DMS114 treated with DMSO at 0.1 percent for 48 hours (cell line): Measurements from ENCODE around the gene LRRC75A.
"Not testable (repeated sequence)": the region's sequence is repeated elsewhere in the genome, so short reads cannot be mapped to it uniquely, and the experiment has no call there.

Source experiments
- DNase-seq: peaks from one replicate; lab custom pipeline; 2025; ENCODE audit not compliant: unreplicated experiment; lab: John Stamatoyannopoulos, UW

Gene LRRC75A

GRCh38 chr17:16491703-16492612 is at the start of gene LRRC75A:
Gene LRRC75A (minus strand): TSS chr17:16492193. CDS start chr17:16491990, 203 bp downstream.
- DNase-seq: no peak

- no peak for DNase-seq
These were observed 45.1 kb upstream of the LRRC75A start for GRCh38 chr17:16537130-16537458.

DNA sequence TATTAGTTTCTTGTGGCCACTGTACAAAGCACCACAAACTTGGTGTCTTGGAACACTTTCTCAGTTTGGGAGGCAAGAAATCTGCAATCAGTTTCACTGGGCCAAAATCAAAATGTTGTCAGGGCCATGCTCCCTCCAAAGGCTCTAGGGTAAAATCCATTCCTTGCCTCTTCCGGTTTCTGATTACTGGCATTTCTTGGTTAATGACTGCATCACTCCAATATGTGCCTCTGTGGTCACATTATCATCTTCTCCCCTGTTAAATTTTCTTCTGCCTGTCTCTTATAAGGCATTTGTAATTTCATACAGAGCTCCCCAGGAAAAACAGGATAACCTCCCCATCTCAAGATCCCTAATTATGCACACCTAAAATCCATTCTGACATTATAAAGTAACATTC is 42.2 kb upstream of the LRRC75A start:
- no peak for DNase-seq

- DNase-seq: no peak
These were observed 37.9 kb upstream of the LRRC75A start for GRCh38 chr17:16529906-16530305.

DNA sequence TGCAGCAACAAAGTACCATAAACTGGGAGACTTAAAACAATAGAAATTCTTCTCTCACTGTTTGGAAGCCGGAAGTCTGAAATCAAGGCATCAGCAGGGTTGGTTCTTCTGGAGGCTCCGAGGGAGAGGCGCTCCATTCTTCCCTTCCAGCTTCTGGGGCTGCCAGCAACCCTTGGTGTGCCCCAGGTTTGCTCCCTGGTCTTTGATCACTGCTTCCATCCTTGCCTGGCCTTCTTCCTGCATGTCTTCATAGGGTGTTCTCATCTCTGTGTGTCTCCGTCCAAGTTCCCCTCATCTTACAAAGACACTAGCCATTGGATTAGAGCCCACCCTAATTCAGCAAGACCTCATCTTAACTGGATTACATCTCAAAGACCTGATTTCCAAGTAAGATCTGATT is 35.3 kb upstream of the LRRC75A start:
- DNase-seq: no peak

GRCh38 chr17:16525556-16525955 is 33.6 kb upstream of the LRRC75A start:
- not testable (repeated sequence) for DNase-seq

DNA sequence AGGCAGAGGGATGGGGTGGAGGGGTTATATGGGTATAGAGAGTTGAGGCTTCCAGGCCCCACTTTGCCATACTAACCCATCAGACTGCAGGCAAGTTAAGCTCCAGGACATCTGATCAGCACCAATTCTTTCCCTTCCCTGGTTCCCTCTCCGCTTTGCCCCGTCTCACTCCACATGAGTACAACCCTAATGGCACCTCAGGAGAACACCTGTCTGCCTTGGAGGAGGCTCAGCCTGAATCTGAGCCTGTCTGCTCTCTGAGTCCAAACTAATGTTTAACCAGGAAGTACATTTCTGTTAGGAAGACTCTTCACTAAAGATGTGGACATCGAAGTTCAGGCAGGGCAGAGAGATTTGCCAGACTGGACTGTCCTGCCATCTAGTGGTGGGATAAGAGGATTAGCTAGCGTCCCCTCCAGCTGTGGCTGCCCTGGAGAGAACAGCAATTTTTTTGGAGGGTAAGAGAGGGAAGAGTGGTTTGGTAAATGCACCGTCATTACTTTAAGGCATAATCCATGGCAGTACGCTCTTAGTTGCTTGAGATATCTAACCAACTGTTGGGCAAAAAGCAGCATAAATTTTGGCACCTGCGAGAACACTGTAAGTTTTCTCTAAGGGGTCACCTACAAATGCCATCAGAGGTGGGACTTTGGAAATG is 29.2 kb upstream of the LRRC75A start:
- DNase-seq: peak; percentile 30

- no peak for DNase-seq
These were observed 27.0 kb upstream of the LRRC75A start for GRCh38 chr17:16519021-16519420.

DNA sequence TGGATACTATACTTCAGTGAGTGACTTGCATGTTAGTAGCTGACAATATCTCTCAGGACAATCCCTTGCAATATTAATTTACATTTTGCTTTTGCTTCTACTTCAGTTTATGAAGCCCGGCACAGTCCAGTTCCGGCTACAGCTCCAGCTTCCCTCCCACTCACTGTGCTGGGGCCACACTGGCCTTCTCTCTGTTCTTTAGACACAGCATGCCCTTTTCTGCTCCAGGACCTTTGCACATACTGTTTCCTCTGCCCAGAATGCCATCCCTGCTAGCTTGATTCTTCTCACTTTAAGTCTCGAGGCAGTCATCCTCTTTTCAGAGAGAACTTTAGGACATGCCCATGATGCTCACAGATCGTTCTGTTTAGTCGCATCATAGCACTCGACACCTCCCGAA is 25.5 kb upstream of the LRRC75A start:
- no peak for DNase-seq

DNA sequence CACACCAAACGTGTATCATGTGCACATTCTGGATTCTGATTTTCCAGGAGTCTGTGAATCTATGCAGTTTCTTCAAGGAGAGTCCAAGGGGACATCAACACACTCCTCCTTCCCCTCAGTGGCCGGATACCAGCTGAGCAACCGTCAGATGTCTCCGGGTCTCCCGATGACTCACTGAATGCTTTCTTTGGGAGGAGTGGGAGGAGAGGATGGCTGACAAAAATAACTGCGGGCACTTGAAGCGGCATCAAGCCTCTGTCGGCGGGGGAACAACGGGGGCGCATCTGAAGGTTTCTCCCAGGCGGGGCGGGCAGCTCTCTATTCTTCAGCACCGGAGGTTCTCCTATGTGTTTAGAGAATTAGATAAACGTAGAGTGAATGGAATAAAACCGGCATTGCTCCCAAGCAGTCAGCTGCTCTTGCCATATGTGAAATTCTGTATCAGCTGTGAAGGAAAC is 24.6 kb upstream of the LRRC75A start:
- no peak for DNase-seq

GRCh38 chr17:16515933-16516332 is 23.9 kb upstream of the LRRC75A start:
- no peak for DNase-seq

- DNase-seq: no peak
These were observed 21.9 kb upstream of the LRRC75A start for GRCh38 chr17:16513873-16514272.

- DNase-seq: no peak
These were observed 20.0 kb upstream of the LRRC75A start for GRCh38 chr17:16512011-16512410.

DNA sequence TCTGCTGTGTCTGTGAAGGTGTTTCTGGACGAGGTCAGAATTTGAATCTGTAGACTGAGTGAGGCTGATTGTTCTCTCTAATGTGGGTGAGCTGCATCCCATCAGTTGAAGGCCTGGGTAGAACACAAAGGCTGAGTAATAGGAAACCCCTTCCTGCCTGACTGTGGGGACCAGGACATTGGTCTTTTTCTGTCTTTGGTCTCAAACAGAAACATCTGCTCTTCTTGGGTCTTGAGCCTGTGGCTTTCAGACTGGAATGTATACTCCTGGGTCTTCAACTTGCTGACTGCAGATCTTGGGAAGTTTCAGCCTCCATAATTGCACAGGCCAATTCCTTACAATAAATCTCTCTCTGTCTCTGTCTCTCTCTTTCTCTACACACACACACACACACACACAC is 19.6 kb upstream of the LRRC75A start:
- no peak for DNase-seq

DNA sequence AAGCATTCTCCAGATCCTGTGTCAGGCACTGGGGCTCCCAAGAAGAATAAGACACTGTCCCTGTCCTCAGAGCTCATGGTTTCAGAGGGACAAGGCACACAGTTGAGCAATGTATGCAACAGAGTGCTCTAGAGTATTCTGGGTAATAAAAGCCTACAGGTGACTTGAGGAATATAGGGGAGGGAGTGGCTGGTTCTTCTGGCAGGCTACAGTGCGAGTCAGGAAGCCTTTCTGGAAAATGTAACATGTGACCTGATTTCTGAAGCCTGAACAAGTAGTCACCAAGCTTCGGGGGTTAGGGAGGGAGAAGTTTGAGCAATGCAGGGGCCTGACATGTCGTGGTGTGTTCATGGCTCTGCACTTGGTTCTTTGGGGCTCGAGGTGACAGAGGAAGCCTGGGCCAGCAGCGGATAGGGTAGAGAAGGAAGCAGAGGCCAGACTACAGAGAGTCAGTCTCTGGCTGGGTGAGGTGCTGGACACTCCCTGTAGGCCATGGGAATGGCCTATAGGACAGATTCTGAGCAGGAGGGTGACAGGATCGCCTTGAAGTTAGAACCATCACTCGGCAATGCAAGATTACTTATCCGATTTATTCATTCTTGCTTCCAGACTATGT is 16.0 kb upstream of the LRRC75A start:
- DNase-seq: no peak

- no peak for DNase-seq
These were observed 14.2 kb upstream of the LRRC75A start for GRCh38 chr17:16506188-16506587.

DNA sequence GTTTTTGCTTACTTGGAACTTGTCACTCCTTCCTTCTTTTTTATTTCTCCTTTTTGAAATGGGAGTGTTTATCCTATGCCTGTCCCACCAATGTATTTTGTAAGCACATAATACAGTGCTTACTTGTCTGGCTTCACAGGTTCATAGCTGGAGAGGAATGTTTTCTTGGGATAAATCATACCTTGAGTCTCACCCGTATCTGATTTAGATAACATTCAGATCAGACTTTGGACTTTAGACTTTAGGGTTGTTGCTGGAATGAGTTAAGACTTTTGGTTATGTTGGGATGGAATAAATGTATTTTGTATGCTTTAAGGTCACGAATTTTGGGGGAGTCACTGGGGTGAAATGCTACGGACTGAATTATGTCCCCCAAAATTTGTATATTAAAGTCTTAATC is 13.0 kb upstream of the LRRC75A start:
- no peak for DNase-seq

DNA sequence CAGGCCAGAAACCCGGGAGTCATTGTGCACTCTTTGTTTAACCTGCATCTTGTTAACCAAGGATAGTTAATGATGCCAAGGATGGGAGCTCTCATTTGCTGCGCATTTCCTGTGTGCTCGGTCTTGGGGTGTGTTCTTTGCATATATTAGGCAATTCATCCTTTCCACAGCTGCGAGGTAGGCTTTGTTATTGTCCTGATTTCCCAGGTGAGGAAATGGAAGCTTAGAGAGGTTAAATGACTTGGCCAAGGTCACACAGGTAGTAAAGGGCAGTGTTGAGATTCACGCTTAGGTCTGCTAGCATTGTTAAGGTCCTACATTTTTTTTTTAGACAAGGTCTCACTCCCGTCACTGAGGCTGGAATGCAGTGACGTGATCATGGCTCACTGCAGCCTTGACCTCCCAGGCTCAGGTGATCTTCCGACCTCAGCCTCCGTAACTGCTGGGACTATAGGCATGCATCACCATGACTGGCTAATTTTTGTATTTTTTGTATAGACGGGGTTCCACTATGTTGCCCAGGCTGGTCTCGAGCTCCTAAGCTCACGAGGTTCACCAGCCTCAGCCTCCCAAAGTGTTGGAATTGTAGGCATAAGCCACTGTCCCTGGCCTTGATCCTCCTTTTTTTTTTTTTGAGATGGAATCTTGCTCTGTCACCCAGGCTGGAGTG is 5.0 kb upstream of the LRRC75A start:
- no peak for DNase-seq

DNA sequence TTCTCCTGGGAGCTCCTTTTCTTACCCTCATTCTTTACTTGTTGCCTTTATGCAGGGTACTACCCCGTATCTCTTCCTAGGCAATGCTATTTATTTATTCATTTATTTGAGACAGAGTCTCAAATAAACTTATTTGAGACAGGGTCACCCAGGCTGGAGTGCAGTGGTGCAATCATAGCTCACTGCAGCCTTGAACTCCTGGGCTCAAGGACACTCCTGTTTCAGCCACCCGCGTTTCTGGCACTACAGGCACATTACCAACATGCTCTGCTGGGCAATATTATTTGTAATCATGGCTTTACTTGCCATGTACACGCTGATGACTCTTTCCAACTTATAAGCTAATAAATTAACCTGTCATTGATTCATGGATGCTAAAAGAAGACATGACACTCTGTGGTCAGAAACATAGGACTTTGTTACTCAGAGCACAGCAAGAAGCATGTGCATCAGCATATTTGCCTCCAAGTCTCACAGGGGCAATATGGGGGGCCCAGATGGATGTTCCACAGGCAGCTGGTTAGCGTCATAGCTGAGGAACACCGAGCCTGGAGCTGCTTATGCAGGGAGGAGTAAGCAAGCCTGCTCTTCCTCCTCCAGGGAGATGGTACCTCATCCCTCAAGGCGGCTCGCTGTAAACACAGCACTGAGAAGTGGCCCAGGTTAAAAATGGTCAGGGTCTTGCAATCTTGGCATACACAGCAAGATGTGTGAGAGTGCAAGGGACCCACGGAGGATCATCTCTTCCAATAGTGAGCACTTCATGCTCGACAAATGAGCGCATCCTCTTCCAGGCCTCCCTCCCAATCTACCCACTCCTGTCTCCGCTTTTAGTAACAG is 4.2 kb upstream of the LRRC75A start:
- no peak for DNase-seq

DNA sequence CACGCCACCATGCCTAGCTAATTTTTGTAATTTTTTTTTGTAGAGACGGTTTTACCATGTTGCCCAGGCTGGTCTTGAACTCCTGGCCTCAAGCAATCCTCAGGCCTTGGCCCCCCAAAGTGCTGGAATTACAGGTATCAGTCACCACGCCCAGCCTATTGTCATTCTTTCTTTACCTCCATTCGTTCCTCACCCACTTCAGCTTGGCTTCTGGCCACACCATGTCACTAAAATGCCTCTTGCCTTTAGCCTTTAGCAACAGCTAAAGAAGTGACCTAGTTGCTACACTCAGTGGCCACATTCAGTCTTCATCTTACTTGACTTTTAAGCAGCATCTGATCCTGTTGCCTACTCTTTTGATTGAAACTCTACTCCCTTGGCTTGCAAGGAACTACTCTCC is 3.6 kb upstream of the LRRC75A start:
- no peak for DNase-seq

DNA sequence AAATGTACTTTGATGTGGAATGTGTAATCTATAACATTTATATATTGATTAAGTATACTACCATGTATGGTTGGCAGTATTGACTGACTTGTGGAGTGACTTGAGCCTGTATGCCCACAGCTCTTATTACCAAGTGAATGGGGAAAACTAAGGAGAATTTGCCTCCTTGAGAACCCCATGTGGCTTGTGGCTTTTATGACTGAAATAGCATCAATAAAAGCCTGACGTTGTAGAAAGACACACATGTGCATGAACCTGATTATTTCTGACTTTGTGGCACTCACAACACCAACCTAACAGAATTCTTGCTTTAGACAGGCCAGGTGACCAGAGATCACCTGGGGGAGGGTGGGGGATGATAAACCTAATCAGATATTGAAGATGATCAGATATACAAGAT is 2.1 kb upstream of the LRRC75A start:
- DNase-seq: no peak
